ENCODE results near the gene RNF133.
"Not testable (repeated sequence)": the region's sequence is repeated elsewhere in the genome, so short reads cannot be mapped to it uniquely, and the experiment has no call there.

The RNF133 gene

DNA sequence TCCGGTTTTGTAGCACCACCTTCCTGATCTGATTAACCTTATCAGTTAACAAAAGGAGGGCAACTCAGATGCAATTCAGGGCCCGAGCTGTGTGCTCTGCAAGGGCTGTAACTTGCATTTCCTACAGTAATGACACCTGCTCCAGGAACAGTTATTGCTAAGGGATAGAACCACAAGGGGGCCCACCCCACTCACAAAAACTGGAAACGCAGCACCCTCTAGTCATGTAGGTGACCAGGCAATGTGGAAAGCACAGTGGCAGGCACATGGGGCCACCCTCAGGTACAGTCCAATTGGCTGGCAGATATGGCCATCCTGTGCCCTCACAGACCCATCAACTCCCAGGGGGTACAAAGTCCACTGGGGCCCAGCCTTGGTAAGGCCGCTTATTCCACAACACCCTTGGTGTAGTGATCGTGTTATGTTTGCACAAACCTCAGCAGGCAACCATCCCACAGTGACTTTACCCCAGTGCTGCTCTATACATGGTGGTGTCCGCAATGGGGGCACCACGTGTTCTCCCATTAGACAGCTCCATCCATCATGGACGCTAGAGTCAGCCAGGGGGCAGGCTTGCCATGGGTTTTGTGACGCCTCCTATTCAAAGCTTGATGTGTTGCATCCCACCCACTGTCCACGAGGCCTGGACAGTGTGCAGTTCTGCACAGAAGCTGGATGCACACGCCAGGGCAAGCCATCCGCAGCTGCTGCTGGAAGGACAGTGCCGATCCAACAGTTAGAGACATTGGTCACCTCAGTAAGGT is 9.4 kb downstream of the RNF133 start:
- in situ Hi-C loops (cut with MboI; ENCODE audit: low sequenced_read_pairs): no loop called here

DNA sequence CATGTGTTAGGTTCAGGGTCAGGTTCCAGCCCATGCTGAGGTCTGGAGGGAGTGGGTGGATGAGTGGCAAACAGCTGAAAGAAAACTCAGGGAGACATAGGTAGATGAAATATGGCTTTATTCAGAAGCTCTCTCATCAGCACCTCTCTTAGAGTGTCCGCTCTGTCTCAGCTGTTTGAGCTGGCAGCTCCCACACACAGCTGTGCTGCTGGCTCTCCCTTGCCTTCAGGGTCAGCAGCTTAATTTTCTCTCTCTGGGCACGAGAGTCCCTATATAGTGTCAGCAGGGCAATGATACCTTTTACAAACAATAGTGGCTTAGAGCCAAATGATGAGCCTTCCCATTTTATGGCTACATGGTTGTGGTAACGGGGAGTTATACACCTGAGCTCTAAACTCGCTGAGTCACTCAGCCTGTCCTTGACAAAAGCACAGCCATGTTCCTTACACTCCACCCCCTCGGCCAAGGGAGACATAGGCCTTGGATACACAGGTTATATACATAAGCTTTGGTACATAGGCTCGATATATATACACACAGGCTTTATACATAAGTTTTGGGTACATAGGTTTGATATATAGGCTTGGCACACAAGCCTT is 10.4 kb downstream of the RNF133 start:
- in situ Hi-C loops (cut with MboI; ENCODE audit: low sequenced_read_pairs): no loop called here

DNA sequence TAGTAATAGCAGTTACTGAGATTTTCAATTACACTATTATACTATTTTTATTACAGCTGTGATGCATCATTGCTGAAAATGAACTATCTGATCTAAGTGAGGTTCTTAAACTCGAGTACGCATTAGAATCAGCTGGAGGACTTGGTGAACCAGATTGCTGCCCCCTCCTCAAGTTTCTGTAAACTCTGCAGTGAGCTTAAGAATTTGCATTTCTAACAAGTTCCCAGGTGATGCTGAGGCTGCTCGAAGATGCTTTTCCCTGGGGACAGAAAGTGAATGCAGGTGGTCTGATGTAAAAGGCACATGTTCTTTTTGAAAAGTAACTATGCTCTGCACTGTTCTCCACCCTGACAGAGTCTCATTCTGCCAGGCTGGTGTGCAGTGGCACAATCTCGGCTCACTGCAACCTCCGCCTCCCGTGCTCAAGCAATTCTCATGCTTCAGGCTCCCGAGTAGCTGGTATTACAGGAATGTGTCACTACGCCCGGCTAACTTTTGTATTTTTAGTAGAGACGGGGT is 12.5 kb downstream of the RNF133 start:
- in situ Hi-C loops (cut with MboI; ENCODE audit: low sequenced_read_pairs): no loop called here

DNA sequence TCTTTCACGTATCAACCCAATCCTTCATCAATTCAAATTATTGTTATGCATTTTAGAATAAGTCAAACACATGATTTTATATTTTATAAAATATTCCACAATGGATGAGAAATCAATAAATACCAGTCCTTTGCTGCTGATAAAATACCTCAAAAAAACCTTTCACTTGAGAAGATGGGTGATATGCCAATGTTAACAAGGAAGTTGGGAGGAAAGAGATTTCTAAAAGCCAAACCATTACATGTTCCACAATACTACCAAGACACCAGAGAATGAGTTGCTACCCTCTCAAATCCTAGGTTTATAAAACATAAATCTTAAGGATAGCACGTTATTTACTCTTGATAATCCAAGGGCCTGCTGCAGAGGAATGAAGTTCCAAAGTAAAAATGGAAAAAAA is 14.4 kb downstream of the RNF133 start:
- in situ Hi-C loops (cut with MboI; ENCODE audit: low sequenced_read_pairs): no loop called here

DNA sequence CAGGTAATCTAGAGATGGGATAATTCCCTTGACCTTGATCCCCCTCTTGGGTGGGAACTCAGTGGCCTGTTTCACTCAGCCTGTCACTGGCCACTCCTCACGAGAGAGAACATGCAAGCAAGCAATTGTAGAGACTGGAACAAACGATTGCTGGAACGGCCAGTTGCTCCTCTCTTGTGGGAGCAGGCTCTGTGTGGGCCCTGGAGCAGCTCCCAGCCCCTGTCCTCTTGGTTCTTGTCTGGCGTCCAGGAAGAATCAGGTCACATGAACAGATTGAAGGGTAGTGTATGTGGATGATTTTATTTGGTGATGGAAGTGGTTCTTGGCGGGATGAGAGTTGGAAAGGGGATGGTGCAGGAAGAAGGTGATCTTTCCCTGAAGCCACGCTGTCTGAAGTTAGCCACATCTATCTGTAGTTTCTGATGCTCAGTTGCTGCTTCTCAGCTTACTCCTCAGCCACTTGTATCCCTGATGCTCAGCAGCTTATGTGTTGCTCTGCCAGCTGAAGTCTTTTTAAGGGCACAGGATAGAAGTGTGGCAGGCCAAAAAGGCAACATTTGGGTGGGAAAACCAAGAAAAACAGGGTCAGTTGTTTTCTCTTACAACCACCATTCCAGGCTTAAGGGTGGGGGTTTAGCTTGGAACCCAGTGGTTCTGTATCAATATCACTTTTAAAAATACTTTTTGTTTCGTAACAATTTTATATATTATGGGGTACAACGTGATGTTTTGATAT is 15.9 kb downstream of the RNF133 start:
- in situ Hi-C loops (cut with MboI; ENCODE audit: low sequenced_read_pairs): no loop called here

DNA sequence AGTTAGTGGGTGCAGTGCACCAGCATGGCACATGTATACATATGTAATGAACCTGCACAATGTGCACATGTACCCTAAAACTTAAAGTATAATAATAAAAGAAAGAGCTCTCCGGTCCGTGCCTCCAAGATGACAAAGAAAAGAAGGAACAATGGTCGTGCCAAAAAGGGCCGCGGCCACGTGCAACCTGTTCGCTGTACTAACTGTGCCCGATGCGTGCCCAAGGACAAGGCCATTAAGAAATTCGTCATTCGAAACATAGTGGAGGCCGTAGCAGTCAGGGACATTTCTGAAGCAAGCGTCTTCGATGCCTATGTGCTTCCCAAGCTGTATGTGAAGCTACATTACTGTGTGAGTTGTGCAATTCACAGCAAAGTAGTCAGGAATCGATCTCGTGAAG is 17.7 kb downstream of the RNF133 start:
- in situ Hi-C loops (cut with MboI; ENCODE audit: low sequenced_read_pairs): not testable (repeated sequence)

DNA sequence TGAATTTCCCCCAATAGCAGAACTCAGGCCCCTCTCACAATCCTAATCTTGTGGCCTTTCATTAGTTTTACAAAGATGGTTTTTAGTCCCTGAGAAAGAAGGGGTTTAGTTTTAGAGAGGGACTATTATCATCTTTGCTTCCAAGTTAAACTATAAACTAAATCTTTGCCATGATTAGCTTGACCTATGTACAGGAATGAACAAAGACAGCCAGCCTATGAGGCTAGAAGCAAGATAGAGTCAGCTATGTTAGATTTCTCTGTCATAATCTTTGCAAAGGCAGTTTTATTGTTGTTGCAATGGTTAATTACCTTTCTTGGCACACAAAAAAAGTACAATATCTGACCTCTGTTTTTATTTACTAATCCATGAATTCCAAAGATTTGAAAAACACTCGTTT is 19.1 kb downstream of the RNF133 start:
- in situ Hi-C loops (cut with MboI; ENCODE audit: low sequenced_read_pairs): no loop called here

DNA sequence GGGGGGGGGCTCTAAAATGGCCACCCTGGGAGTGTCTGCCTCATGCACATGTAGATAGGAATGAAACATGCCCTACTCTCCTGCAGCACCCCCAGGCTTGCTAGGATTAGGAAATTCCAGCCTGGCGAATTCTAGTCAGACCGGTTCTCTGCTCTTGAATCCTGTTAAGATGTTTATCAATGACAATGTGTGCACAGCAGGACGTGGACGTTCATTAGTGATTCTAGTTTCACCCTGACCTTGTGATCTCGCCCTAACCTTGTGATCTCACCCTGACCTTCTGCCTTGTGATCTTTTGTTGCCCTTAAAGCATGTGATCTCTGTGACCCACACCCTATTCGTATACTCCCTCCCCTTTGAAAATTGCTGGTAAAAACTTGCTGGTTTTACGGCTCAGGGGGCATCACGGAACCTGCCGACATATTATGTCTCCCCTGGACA is 19.6 kb downstream of the RNF133 start:
- in situ Hi-C loops (cut with MboI; ENCODE audit: low sequenced_read_pairs): not testable (repeated sequence)

DNA sequence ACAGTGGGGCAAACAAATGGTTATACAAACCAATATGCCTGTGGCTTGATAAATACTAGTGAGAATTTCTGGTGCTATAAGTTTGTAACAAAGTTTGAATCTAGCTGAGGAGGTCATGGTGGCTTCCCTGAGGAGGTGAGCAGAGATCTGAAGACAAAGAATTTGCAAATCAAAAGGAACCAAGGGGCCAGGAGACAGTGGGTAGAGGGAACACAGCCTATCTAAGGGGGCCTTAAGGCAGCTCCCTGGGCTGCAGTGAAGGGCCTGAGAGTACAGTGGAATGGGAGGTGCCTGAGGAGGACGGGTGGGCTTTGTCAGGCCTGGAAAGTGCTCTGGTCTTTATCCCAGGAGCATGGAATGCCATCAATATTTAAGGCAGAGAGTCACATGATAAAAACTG is 21.8 kb downstream of the RNF133 start:
- in situ Hi-C loops (cut with MboI; ENCODE audit: low sequenced_read_pairs): no loop called here

DNA sequence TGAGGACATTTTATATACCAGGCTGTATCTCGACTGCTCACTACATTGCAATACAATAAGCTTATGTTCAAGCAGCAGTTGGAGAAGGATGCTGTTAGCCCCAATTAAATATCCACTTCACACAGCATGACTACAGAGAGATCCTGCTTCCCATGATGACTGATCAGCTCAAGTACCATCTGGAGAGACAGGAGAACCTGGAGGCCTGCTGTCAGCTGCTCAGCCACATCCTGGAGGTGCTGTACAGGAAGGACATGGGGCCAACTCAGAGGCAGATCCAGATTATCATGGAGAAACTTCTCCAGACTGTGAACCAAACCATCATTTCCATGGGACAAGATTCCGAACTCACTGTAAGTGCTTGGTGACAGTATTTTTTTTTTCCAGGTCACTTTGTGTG is 22.5 kb downstream of the RNF133 start:
- in situ Hi-C loops (cut with MboI; ENCODE audit: low sequenced_read_pairs): no loop called here

DNA sequence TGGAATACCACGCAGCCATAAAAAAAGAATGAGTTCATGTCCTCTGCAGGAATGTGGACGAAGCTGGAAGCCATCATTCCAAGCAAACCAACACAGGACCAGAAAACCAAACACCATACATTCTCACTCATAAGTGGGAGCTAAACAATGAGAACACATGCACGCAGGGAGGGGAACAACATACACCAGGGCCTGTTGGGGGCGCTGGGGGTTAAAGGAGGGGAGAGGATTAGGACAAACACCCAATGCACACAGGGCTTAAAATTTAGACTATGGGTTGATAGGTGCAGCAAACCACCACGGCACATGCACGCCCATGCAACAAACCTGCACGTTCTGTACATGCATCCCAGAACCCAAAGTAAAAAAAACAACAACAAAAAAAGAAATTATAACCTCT is 23.3 kb downstream of the RNF133 start:
- in situ Hi-C loops (cut with MboI; ENCODE audit: low sequenced_read_pairs): no loop called here

DNA sequence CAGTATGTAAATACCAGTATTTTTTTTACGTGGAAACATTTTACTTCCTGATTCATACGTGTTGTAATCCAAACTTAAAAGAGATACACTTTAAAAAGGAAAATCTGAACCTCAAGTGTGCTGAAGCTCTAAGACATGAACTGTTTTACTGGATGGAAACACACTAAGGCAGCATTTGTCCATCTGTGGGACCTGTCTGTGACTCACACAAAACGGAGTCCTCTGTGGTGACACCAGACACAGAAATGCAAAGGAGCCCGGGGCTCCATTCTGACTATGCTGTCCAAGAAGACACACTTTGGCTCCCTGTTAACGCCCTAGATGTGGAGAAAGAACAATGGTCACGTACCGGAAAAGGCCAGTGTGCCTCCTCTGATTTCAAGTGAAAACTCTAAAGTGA is 23.9 kb downstream of the RNF133 start:
- in situ Hi-C loops (cut with MboI; ENCODE audit: low sequenced_read_pairs): no loop called here

DNA sequence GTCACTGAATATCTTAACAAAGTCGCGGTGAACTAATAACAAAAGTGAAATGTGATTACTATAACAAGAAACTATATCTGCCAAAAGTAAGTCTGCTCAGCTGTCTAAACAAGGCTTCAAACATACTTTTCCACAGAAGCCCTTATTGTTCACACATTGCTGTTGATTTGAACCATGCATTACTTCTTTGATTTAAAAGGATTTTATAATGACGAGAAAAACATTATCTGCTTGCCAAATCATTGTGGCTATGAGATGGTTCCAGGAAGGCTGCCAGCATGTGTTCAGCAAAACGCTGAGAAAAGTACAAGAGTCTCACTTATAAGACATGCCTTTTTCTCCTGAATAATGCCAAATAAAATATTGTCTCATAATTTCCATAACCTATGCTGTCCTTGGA is 24.4 kb downstream of the RNF133 start:
- in situ Hi-C loops (cut with MboI; ENCODE audit: low sequenced_read_pairs): no loop called here

DNA sequence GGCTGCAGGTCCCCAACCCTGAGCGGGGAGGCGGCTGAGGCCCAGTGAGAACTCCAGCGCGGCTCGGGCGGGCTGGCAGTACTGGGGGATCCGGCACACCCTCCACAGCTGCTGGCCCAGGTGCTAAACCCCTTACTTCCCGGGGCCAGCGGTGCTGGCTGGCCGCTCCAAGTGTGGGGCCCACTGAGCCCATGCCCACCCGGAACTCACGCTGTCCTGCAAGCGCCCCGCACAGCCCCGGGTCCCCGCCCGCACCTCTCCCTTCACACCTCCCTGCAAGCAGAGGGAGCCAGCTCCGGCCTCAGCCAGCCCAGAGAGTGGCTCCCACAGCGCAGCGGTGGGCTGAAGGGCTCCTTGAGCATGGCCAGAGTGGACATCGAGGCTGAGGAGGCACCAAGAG is 25.0 kb downstream of the RNF133 start:
- in situ Hi-C loops (cut with MboI; ENCODE audit: low sequenced_read_pairs): no loop called here

DNA sequence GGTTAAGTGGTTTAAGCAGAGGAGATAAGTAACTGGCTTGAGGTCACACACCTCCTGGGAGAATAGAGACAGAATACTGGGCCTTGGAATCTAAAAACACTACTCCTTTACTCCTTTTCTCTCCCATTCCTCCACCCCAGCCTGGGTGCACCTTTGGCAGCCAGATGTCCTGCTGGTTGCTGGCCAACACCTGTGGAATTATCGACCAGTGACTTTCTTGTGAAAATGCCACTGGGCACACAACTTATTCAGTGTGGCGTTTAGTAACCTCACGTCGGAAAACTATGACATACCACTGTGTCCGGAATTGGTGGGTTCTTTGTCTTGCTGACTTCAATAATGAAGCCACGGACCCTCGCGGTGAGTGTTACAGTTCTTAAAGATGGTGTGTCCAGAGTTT is 26.4 kb downstream of the RNF133 start:
- in situ Hi-C loops (cut with MboI; ENCODE audit: low sequenced_read_pairs): no loop called here

DNA sequence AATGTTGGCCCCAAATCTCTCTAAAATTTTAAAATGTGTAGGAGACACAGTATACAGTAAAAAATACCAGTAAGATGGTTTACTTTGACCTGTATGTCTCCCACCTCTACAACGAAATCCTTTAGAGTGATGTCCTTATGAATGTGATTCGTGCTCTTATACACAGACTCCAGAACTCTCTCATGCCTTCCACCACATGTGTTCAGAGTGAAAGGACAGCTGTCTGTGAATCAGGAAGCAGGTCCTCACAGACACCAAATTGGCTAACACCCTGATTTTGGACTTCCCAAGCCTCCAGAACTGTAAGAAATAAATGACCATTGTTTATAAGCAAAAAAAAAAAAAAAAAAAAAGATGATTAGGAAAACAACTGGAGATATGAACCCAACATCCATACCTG is 35.2 kb downstream of the RNF133 start:
- in situ Hi-C loops (cut with MboI; ENCODE audit: low sequenced_read_pairs): no loop called here

DNA sequence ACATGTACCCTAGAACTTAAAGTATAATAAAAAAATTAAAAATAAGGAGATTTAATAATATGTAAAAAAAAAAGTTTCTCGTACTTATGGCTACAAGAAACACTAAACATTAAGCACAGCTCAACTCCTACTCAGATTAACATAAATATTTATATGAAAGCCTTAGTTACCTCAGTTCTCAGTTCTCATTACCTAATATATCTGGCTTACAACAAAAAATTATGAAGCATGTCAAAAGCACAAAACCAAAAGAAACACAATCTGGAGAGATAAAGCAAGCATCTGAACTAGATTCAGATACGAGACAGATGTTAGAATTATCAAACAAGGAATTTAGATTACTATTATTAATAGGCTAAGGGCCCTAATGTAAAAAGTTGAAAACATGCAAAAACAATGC is 40.1 kb downstream of the RNF133 start:
- in situ Hi-C loops (cut with MboI; ENCODE audit: low sequenced_read_pairs): no loop called here

DNA sequence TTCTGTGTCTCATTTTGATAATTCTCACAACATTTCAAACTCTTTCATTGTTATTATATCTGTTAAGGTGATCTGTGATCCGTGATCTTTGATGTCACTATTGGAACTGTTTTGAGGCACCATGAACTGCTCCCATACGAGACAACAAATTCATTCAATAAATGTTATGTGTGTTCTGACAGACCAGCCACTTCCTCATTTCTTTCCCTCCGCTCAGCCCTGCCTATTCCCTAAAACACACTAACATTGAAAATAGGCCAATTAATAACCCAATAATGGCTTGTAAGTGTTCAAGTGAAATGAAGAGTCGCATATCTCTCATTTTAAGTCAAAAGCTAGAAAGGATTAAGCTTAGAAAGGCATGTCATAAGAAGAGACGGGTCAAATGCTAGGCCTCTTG is 45.2 kb downstream of the RNF133 start:
- in situ Hi-C loops (cut with MboI; ENCODE audit: low sequenced_read_pairs): no loop called here

DNA sequence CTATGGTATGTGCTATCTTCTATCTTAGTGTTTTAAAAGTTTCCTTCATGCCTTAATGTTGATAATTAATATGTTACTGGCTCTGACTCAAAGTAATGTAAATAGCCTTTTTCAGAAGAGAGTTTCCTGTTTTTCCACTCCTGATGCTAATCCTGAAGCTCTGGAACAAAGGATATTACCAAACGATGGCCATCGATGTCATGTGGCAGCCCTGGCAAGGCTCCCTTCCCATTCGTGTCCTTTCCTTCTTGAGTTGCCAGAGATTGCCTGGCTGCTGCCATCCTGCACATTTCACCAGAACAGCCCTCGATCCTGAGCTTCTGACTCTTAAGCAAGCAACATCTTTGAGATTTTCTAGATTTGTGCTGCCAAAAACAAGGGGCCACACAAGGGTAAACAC is 46.0 kb downstream of the RNF133 start:
- in situ Hi-C loops (cut with MboI; ENCODE audit: low sequenced_read_pairs): no loop called here

DNA sequence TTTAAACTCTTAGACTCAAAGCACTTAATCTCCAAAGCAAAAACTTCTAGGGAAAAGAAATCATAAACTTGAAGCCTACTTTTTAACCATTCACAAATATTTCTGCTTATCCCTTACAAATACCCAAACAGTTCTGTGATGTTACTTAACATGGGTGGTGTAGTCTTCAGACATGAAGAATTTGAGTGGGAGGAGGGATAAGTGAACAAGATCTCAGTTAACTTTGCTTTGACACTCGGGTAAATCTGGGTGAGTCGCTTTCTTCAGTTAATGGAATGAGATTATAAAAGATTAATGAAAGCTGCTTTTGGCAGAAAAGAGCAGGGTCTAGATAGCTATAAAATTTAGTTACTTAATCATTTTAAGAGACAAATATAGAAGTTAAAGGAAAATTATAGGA is 47.5 kb downstream of the RNF133 start:
- in situ Hi-C loops (cut with MboI; ENCODE audit: low sequenced_read_pairs): no loop called here

Measured in hTERT RPE-1 (cell line).